Measurements from ENCODE around the gene PRR12. TPM values are rescaled to one million over a fixed set of nuclear protein-coding genes. Genes with fewer than 3 reads are reported as not detected.

PRR12 gene
- total and polyA plus RNA-seq, 9 of the 15 experiments (the other 6 are each of a cell fraction or from before 2014, with no cell fraction given): 0.01 to 21.1 (median 0.98) TPM

- TF ChIP-seq, protein P1, sequence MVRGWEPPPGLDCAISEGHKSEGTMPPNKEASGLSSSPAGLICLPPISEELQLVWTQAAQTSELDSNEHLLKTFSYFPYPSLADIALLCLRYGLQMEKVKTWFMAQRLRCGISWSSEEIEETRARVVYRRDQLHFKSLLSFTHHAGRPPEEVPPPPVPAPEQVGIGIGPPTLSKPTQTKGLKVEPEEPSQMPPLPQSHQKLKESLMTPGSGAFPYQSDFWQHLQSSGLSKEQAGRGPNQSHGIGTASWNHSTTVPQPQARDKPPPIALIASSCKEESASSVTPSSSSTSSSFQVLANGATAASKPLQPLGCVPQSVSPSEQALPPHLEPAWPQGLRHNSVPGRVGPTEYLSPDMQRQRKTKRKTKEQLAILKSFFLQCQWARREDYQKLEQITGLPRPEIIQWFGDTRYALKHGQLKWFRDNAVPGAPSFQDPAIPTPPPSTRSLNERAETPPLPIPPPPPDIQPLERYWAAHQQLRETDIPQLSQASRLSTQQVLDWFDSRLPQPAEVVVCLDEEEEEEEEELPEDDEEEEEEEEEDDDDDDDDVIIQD (CRISPR knock-in tag; IDR thresholded peaks at IDR 0.05): no peak
- no peak for TF ChIP-seq SNIP1 (IDR thresholded peaks at IDR 0.05; ENCODE audit: low read depth)
- TF ChIP-seq ZNF41 (CRISPR knock-in tag; conservative IDR thresholded peaks at IDR 0.05): peak; percentile 90
- TF ChIP-seq, protein P2, sequence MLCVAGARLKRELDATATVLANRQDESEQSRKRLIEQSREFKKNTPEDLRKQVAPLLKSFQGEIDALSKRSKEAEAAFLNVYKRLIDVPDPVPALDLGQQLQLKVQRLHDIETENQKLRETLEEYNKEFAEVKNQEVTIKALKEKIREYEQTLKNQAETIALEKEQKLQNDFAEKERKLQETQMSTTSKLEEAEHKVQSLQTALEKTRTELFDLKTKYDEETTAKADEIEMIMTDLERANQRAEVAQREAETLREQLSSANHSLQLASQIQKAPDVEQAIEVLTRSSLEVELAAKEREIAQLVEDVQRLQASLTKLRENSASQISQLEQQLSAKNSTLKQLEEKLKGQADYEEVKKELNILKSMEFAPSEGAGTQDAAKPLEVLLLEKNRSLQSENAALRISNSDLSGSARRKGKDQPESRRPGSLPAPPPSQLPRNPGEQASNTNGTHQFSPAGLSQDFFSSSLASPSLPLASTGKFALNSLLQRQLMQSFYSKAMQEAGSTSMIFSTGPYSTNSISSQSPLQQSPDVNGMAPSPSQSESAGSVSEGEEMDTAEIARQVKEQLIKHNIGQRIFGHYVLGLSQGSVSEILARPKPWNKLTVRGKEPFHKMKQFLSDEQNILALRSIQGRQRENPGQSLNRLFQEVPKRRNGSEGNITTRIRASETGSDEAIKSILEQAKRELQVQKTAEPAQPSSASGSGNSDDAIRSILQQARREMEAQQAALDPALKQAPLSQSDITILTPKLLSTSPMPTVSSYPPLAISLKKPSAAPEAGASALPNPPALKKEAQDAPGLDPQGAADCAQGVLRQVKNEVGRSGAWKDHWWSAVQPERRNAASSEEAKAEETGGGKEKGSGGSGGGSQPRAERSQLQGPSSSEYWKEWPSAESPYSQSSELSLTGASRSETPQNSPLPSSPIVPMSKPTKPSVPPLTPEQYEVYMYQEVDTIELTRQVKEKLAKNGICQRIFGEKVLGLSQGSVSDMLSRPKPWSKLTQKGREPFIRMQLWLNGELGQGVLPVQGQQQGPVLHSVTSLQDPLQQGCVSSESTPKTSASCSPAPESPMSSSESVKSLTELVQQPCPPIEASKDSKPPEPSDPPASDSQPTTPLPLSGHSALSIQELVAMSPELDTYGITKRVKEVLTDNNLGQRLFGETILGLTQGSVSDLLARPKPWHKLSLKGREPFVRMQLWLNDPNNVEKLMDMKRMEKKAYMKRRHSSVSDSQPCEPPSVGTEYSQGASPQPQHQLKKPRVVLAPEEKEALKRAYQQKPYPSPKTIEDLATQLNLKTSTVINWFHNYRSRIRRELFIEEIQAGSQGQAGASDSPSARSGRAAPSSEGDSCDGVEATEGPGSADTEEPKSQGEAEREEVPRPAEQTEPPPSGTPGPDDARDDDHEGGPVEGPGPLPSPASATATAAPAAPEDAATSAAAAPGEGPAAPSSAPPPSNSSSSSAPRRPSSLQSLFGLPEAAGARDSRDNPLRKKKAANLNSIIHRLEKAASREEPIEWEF (CRISPR knock-in tag; IDR thresholded peaks at IDR 0.05): peak; percentile 88; the same call in 1 of the 2 replicates
- TF ChIP-seq, protein P3, sequence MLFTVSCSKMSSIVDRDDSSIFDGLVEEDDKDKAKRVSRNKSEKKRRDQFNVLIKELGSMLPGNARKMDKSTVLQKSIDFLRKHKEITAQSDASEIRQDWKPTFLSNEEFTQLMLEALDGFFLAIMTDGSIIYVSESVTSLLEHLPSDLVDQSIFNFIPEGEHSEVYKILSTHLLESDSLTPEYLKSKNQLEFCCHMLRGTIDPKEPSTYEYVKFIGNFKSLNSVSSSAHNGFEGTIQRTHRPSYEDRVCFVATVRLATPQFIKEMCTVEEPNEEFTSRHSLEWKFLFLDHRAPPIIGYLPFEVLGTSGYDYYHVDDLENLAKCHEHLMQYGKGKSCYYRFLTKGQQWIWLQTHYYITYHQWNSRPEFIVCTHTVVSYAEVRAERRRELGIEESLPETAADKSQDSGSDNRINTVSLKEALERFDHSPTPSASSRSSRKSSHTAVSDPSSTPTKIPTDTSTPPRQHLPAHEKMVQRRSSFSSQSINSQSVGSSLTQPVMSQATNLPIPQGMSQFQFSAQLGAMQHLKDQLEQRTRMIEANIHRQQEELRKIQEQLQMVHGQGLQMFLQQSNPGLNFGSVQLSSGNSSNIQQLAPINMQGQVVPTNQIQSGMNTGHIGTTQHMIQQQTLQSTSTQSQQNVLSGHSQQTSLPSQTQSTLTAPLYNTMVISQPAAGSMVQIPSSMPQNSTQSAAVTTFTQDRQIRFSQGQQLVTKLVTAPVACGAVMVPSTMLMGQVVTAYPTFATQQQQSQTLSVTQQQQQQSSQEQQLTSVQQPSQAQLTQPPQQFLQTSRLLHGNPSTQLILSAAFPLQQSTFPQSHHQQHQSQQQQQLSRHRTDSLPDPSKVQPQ (CRISPR knock-in tag; IDR thresholded peaks at IDR 0.05; ENCODE audit: borderline replicate concordance): no peak
- TF ChIP-seq ZFX (CRISPR knock-in tag; IDR thresholded peaks at IDR 0.05): no peak
- no peak for TF ChIP-seq SMAD1 (IDR thresholded peaks at IDR 0.05; ENCODE audit: low read depth, low read length, partially characterized antibody)
- TF ChIP-seq SP1 (CRISPR knock-in tag; IDR thresholded peaks at IDR 0.05): no peak
- TF ChIP-seq HNRNPH1 (optimal IDR thresholded peaks at IDR 0.05; ENCODE audit: low read depth, low read length): no peak
- TF ChIP-seq KAT7 (CRISPR knock-in tag; IDR thresholded peaks at IDR 0.05; ENCODE audit: borderline replicate concordance): no peak
- peak; percentile 54; the same call in 1 of the 2 replicates for TF ChIP-seq KLF13 (tag; IDR thresholded peaks at IDR 0.05; ENCODE audit: borderline replicate concordance, low read depth)
- no peak for TF ChIP-seq ZNF518B (CRISPR knock-in tag; IDR thresholded peaks at IDR 0.05)
- no peak for TF ChIP-seq SIRT6 (IDR thresholded peaks at IDR 0.05; ENCODE audit: low read depth, low read length)
- TF ChIP-seq CC2D1A (IDR thresholded peaks at IDR 0.05): no peak
- TF ChIP-seq ESRRA (IDR thresholded peaks at IDR 0.05; ENCODE audit: borderline replicate concordance, low read depth): no peak
- TF ChIP-seq DPF2 (IDR thresholded peaks at IDR 0.05): no peak
These were observed 11.8 kb upstream of the PRR12 start (continued) for GRCh38 chr19:49579193-49579592.

All from K562 (cell line).